ENCODE results near the gene GARNL3. TPM values are rescaled to one million over a fixed set of nuclear protein-coding genes. Genes with fewer than 3 reads are reported as not detected.

GARNL3 gene, protein sequence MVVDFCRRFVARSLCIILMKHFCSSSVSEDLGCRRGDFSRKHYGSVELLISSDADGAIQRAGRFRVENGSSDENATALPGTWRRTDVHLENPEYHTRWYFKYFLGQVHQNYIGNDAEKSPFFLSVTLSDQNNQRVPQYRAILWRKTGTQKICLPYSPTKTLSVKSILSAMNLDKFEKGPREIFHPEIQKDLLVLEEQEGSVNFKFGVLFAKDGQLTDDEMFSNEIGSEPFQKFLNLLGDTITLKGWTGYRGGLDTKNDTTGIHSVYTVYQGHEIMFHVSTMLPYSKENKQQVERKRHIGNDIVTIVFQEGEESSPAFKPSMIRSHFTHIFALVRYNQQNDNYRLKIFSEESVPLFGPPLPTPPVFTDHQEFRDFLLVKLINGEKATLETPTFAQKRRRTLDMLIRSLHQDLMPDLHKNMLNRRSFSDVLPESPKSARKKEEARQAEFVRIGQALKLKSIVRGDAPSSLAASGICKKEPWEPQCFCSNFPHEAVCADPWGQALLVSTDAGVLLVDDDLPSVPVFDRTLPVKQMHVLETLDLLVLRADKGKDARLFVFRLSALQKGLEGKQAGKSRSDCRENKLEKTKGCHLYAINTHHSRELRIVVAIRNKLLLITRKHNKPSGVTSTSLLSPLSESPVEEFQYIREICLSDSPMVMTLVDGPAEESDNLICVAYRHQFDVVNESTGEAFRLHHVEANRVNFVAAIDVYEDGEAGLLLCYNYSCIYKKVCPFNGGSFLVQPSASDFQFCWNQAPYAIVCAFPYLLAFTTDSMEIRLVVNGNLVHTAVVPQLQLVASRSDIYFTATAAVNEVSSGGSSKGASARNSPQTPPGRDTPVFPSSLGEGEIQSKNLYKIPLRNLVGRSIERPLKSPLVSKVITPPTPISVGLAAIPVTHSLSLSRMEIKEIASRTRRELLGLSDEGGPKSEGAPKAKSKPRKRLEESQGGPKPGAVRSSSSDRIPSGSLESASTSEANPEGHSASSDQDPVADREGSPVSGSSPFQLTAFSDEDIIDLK
- 10 to 100 TPM in 3 of 4 donors, 1 to 10 TPM in 1; 8.9 to 17.9 (median 12.2) TPM for total RNA-seq

DNA sequence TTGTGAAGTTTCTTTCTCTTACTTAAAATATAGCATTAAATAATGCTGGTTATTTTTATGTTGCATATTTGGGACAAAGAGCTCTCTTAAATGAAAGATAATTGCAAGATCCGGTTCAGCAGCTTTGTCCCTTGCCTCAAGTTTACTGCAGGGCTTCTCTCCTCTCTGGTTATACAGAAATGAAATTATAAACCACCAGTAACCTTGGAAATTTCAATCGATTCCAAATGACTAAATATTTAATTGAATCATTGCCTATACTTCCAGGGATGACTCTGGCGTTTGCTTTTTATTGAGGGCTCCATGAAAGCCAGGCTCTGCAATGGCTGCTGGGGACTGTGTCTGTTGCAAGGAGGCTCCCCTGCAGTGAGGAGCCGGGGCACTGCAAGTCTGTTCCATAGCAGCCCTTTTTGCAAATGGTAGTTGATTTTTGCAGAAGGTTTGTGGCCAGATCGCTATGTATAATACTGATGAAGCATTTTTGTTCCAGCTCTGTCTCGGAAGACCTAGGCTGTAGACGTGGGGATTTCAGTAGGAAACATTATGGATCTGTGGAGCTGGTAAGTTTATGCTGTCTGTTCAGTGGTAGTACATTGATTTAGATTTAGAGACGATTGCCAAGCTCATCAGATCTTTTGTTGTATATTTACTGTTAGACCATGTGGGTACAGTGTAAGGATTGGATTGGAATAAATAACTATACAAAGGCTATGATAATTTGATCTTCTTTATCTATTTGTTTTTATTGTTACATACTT lies at the start of gene GARNL3:
Gene GARNL3, plus strand, starts transcription at position 313 of the 758 bp plus-strand sequence. Its CDS starts 104 bp downstream, at position 417.
- Histone ChIP-seq H3K4me3 (no peak within 1 kb of the TSS), H3K27me3 (no peaks in the 10 kb centered on the region), H3K36me3 (no peaks in the 10 kb centered on the region), H3K4me1 (peaks cover 12 to 31% (median 27%) of the 10 kb centered on the region in 4 donors), H3K9me3 (no peaks in the 10 kb centered on the region), H3K27ac (replicated peaks in 1 of 4) (peak within 1 kb of the TSS in 1 of 4 donors; percentile 23)
- intact Hi-C loops (cut with DNase I), result no loop called here
- no peak for DNase-seq (ENCODE audit: extremely low spot score)
- WGBS, result 51% methylated on average over 8 of the region's 8 CpGs
- TF ChIP-seq POLR2AphosphoS5 (IDR thresholded peaks at IDR 0.05), result no peak
- no peak for TF ChIP-seq POLR2A (IDR thresholded peaks at IDR 0.05; ENCODE audit: low read depth)
- TF ChIP-seq, protein P1, sequence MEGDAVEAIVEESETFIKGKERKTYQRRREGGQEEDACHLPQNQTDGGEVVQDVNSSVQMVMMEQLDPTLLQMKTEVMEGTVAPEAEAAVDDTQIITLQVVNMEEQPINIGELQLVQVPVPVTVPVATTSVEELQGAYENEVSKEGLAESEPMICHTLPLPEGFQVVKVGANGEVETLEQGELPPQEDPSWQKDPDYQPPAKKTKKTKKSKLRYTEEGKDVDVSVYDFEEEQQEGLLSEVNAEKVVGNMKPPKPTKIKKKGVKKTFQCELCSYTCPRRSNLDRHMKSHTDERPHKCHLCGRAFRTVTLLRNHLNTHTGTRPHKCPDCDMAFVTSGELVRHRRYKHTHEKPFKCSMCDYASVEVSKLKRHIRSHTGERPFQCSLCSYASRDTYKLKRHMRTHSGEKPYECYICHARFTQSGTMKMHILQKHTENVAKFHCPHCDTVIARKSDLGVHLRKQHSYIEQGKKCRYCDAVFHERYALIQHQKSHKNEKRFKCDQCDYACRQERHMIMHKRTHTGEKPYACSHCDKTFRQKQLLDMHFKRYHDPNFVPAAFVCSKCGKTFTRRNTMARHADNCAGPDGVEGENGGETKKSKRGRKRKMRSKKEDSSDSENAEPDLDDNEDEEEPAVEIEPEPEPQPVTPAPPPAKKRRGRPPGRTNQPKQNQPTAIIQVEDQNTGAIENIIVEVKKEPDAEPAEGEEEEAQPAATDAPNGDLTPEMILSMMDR (IDR thresholded peaks at IDR 0.05), result no peak
- TF ChIP-seq EP300 (IDR thresholded peaks at IDR 0.05), result no peak

DNA sequence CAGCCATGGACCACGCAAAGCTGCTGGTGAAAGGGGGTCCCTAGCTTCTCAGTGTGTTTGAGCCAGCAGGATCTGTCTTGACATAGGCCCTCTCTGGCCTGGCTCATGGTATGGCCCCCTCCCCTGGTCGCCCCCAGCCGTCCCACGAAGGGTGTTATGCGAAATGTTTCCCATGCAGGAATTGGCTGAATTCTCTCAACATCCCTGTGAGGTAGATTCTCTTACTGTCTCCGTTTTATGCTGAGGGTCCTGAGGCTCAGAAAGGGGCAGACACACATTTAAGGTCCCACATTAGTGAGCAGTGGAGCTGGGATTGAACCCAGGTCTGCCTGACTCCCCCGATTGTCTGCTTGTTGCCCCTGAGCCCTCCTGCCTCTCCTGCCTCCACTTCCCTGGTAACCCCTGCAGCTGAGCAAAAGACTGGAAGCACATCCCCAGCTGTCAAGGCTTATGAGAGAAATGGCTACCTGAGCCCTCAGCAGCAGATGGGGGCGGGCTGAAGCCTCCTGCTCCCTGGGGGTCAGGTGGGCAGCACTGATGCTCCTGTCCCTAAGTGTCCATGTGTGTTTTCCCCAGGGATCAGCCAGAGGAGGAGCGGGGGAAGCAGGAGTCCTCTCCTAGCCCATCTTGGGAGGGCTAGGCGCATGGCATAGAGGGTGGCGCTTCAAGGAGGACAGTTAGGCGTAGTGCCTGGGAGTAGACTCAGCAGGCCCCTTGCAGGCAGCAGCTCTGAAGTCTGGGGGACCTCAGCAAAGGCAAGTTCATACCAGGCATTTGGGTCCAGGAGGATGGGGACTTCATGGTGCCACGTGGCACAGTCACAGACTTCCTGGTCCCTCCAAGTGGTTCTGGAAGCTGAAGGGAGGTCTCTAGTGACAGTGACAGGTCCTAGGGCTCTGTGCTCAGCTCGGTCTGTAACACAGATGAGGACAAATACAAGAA lies 49.0 kb upstream of the GARNL3 start:
- peaks cover 0 to 10% (median 2%) of the 10 kb centered on the region in 4 donors for H3K4me1 ChIP-seq
- intact Hi-C loops (cut with DNase I), result loop anchor here (5.0 kb wide), 1 partner anchor 132 kb away; no protein-coding TSS in a partner anchor
- WGBS, result 86% methylated on average over 13 of the region's 14 CpGs

DNA sequence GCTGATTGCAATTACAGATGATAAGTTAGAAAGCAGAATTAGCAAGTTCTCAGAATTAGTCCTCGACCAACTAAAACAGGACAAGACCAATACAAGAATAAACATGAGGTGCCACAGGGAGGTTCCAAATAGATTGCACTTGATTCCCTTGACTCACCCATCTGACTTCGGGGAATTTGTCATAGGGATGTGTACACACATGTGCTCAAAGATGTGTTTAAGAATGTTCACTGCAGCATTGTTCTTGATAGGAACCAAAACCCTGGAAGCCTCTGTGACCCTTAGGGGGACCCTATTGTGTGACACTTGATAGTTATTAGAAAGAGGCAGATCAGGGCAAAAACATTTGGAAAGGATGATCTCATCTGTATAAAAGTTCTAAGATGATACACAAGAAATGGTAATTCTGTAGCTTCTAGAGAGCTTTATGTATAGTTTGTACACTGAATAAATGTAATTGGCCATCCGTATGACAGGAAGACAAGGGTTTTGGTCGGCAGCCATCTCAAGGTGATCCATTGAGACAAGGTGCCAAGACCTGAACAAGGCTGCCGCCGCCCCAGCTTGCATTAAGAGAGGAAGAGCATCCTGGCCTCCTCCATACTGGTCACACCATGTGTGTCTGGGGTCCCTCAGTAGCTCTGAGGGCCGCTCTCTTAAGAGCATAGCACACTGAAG lies 48.2 kb upstream of the GARNL3 start:
- no peak overlapping the region for H3K27ac ChIP-seq (replicated peaks in 1 of 4)
- intact Hi-C loops (cut with DNase I), result loop anchor here (5.0 kb wide), 1 partner anchor 131 kb away; no protein-coding TSS in a partner anchor
- no peak overlapping the region for H3K4me3 ChIP-seq
- peaks cover 0 to 10% (median 2%) of the 10 kb centered on the region in 4 donors for H3K4me1 ChIP-seq
- H3K9me3 ChIP-seq, result no peaks in the 10 kb centered on the region
- no peak for TF ChIP-seq EP300 (IDR thresholded peaks at IDR 0.05)
- peaks cover 0 to 3% (median 0%) of the 10 kb centered on the region in 4 donors for H3K36me3 ChIP-seq
- 96% methylated on average over 7 of the region's 7 CpGs for WGBS
- H3K27me3 ChIP-seq, result no peaks in the 10 kb centered on the region
- DNase-seq (ENCODE audit: extremely low spot score), result no peak

More for the DNA sequence above, 49.0 kb upstream of the GARNL3 start:
- TF ChIP-seq EP300 (IDR thresholded peaks at IDR 0.05) (no peak), POLR2A (IDR thresholded peaks at IDR 0.05; ENCODE audit: low read depth) (no peak), POLR2AphosphoS5 (IDR thresholded peaks at IDR 0.05) (no peak)
- TF ChIP-seq, protein P1 (IDR thresholded peaks at IDR 0.05), result no peak
- no peak for DNase-seq (ENCODE audit: extremely low spot score)
- peaks cover 0 to 3% (median 0%) of the 10 kb centered on the region in 4 donors for H3K36me3 ChIP-seq
- H3K4me3 ChIP-seq, result no peak overlapping the region
- no peaks in the 10 kb centered on the region for H3K27me3 ChIP-seq
- H3K9me3 ChIP-seq, result no peaks in the 10 kb centered on the region
- H3K27ac ChIP-seq (replicated peaks in 1 of 4), result no peak overlapping the region

DNA sequence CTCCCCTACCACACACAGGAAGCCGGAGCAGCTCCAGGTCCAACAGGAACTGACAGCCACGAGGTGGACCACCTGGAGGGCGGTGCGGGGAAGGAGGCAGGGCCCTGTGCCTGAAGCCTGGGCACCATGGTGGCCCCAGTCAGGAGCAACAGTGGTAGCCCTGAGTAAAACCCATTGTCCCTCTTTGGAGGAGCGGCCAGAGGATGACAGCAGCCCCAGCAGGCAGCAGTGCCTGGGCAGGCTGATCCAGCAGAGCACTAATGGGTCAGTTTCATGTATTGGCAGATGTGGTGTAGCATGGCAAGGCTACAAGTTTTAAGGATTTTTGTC lies 47.7 kb upstream of the GARNL3 start:
- Histone ChIP-seq H3K27me3 (no peaks in the 10 kb centered on the region), H3K27ac (replicated peaks in 1 of 4) (no peak overlapping the region), H3K4me1 (peaks cover 0 to 10% (median 2%) of the 10 kb centered on the region in 4 donors), H3K36me3 (peaks cover 0 to 3% (median 0%) of the 10 kb centered on the region in 4 donors), H3K4me3 (no peak overlapping the region), H3K9me3 (no peaks in the 10 kb centered on the region)
- TF ChIP-seq, protein P1 (IDR thresholded peaks at IDR 0.05), result no peak
- TF ChIP-seq POLR2AphosphoS5 (IDR thresholded peaks at IDR 0.05) (no peak), EP300 (IDR thresholded peaks at IDR 0.05) (no peak), POLR2A (IDR thresholded peaks at IDR 0.05; ENCODE audit: low read depth) (no peak)
- intact Hi-C loops (cut with DNase I), result loop anchor here (5.0 kb wide), 1 partner anchor 130 kb away; no protein-coding TSS in a partner anchor
- 78% methylated on average over 5 of the region's 5 CpGs for WGBS
- no peak for DNase-seq (ENCODE audit: extremely low spot score)
